ENCODE data around the gene OR52A1. TPM values are rescaled to one million over a fixed set of nuclear protein-coding genes. Genes with fewer than 3 reads are reported as not detected.
"Not testable (repeated sequence)": the region's sequence is repeated elsewhere in the genome, so short reads cannot be mapped to it uniquely, and the experiment has no call there.

The OR52A1 gene
- not detected for polyA plus RNA-seq (2012; ENCODE audit: insufficient read depth, insufficient read length)

GRCh38 chr11:5154657-5155056, at the start of gene OR52A1:
Gene OR52A1, minus strand, starts transcription at chr11:5154757. Its CDS starts 2,388 bp downstream, at chr11:5152369.
- H3K4me3 ChIP-seq (ENCODE audit: low read length), result no peak within 1 kb of the TSS
- DNase-seq (ENCODE audit: low read depth, low spot score), result no peak

- no peak overlapping the region for H3K4me3 ChIP-seq (ENCODE audit: low read length)
- no peak for DNase-seq (ENCODE audit: low read depth, low spot score)
Observed at GRCh38 chr11:5203366-5203765, 48.8 kb upstream of the OR52A1 start.

GRCh38 chr11:5200582-5200981, 46.0 kb upstream of the OR52A1 start, which contains the start of gene OR51V1:
Gene OR51V1, minus strand, starts transcription at chr11:5200682. Its CDS starts 0 bp downstream, at chr11:5200682.
- no peak for DNase-seq (ENCODE audit: low read depth, low spot score)
- no peak within 1 kb of the TSS for H3K4me3 ChIP-seq (ENCODE audit: low read length)

- no peak for DNase-seq (ENCODE audit: low read depth, low spot score)
- H3K4me3 ChIP-seq (ENCODE audit: low read length), result no peak overlapping the region
Observed at GRCh38 chr11:5198285-5198684, 43.7 kb upstream of the OR52A1 start.

- H3K4me3 ChIP-seq (ENCODE audit: low read length), result no peak overlapping the region
- no peak for DNase-seq (ENCODE audit: low read depth, low spot score)
Observed at GRCh38 chr11:5197536-5197935, 43.0 kb upstream of the OR52A1 start.

GRCh38 chr11:5196731-5197130, 42.2 kb upstream of the OR52A1 start:
- no peak for DNase-seq (ENCODE audit: low read depth, low spot score)
- H3K4me3 ChIP-seq (ENCODE audit: low read length), result no peak overlapping the region

- DNase-seq (ENCODE audit: low read depth, low spot score), result no peak
- no peak overlapping the region for H3K4me3 ChIP-seq (ENCODE audit: low read length)
Observed at GRCh38 chr11:5196067-5196466, 41.5 kb upstream of the OR52A1 start.

GRCh38 chr11:5192738-5193137, 38.2 kb upstream of the OR52A1 start:
- no peak for DNase-seq (ENCODE audit: low read depth, low spot score)
- H3K4me3 ChIP-seq (ENCODE audit: low read length), result no peak overlapping the region

- no peak for DNase-seq (ENCODE audit: low read depth, low spot score)
- H3K4me3 ChIP-seq (ENCODE audit: low read length), result no peak overlapping the region
Observed at GRCh38 chr11:5188201-5188600, 33.6 kb upstream of the OR52A1 start.

GRCh38 chr11:5178046-5178837, 23.7 kb upstream of the OR52A1 start:
- H3K4me3 ChIP-seq (ENCODE audit: low read length), result no peak overlapping the region
- no peak for DNase-seq (ENCODE audit: low read depth, low spot score)

- DNase-seq (ENCODE audit: low read depth, low spot score), result no peak
- H3K4me3 ChIP-seq (ENCODE audit: low read length), result no peak overlapping the region
Observed at GRCh38 chr11:5174934-5175333, 20.4 kb upstream of the OR52A1 start.

GRCh38 chr11:5171856-5172255, 17.3 kb upstream of the OR52A1 start:
- no peak overlapping the region for H3K4me3 ChIP-seq (ENCODE audit: low read length)
- DNase-seq (ENCODE audit: low read depth, low spot score), result no peak

- H3K4me3 ChIP-seq (ENCODE audit: low read length); DNase-seq (ENCODE audit: low read depth, low spot score): not testable (repeated sequence)
Observed at GRCh38 chr11:5165898-5166297, 11.3 kb upstream of the OR52A1 start.

GRCh38 chr11:5164807-5165206, 10.2 kb upstream of the OR52A1 start:
- H3K4me3 ChIP-seq (ENCODE audit: low read length); DNase-seq (ENCODE audit: low read depth, low spot score): not testable (repeated sequence)

GRCh38 chr11:5161045-5161444, 6.5 kb upstream of the OR52A1 start:
- not testable (repeated sequence) for DNase-seq (ENCODE audit: low read depth, low spot score); H3K4me3 ChIP-seq (ENCODE audit: low read length)

- DNase-seq (ENCODE audit: low read depth, low spot score); H3K4me3 ChIP-seq (ENCODE audit: low read length): not testable (repeated sequence)
Observed at GRCh38 chr11:5160217-5160616, 5.7 kb upstream of the OR52A1 start.

- DNase-seq (ENCODE audit: low read depth, low spot score), result no peak
- H3K4me3 ChIP-seq (ENCODE audit: low read length), result no peak overlapping the region
Observed at GRCh38 chr11:5159806-5160205, 5.2 kb upstream of the OR52A1 start.

GRCh38 chr11:5153574-5154431, 754 bp downstream of the OR52A1 start:
- DNase-seq (ENCODE audit: low read depth, low spot score), result no peak
- no peak overlapping the region for H3K4me3 ChIP-seq (ENCODE audit: low read length)

GRCh38 chr11:5151713-5152153, 2.8 kb downstream of the OR52A1 start:
- H3K4me3 ChIP-seq (ENCODE audit: low read length), result no peak overlapping the region
- DNase-seq (ENCODE audit: low read depth, low spot score), result no peak

GRCh38 chr11:5144206-5144605, 10.4 kb downstream of the OR52A1 start:
- not testable (repeated sequence) for DNase-seq (ENCODE audit: low read depth, low spot score); H3K4me3 ChIP-seq (ENCODE audit: low read length)

Data from Jurkat, Clone E6-1 (cell line).